Central memory CD8-positive, alpha-beta T cell (primary cell): ENCODE results near the gene DNAI4.
A peak's percentile ranks its signal among the peaks of the same experiment; 100 is the strongest.

Experiments used
- ATAC-seq: fragments of 150-1000 bp; cut with Tn5 transposase; replicated peaks from 2 replicates; pipeline ENCODE4 v1.10.0; 2022; ENCODE audit warnings: mild to moderate bottlenecking, moderate FRiP score, moderate number of reproducible peaks; ENCODE audit not compliant: poor library complexity, severe bottlenecking; ENCODE audit errors: extremely low read depth
- DNase-seq, 2 donors: peaks; one replicate each; pipeline ENCODE4 v3.0.0; 2021; ENCODE audit warnings: low spot score in 2 of 2
- H3K27ac Mint-ChIP-seq: one replicate; pipeline ENCODE4 v1.8.0; 2022; ENCODE audit warnings: low read depth, mild to moderate bottlenecking, moderate library complexity, mixed read lengths
- H3K27me3 Mint-ChIP-seq: one replicate; pipeline ENCODE4 v1.8.0; 2022; ENCODE audit warnings: mixed read lengths
- H3K36me3 Mint-ChIP-seq: one replicate; pipeline ENCODE4 v1.8.0; 2022; ENCODE audit warnings: mild to moderate bottlenecking, moderate library complexity, mixed read lengths; ENCODE audit not compliant: insufficient read depth
- H3K4me1 Mint-ChIP-seq: one replicate; pipeline ENCODE4 v1.8.0; 2022; ENCODE audit warnings: mixed read lengths
- H3K4me3 Mint-ChIP-seq: one replicate; pipeline ENCODE4 v1.8.0; 2022; ENCODE audit warnings: mild to moderate bottlenecking, moderate library complexity, mixed read lengths
- H3K9me3 Mint-ChIP-seq: one replicate; pipeline ENCODE4 v1.8.0; 2022; ENCODE audit warnings: mixed read lengths

Gene DNAI4

DNA sequence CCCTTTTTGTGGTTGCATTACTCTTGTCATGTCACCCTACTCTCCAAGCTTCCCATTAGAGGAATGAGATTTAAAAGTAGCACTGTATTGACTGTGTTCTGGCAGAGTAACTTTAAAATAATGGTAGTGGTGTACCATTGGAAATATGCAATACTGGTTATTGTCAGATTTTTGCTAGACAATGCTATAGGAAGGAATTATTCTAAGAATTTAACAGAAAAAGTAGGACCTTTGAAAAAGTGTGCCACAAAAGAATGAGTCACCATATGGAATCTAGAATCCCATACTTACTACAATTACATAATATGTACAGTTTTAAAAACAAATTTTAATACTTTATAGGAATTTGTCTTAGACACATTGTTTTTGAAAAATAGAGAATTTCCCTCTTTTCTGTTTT, 14.0 kb upstream of the DNAI4 start:
- DNase-seq (no peak), ATAC-seq (no peak)
- peak overlapping the region; percentile 51 for H3K27ac Mint-ChIP-seq
- H3K9me3 Mint-ChIP-seq = no peaks in the 10 kb centered on the region
- H3K36me3 Mint-ChIP-seq = peaks cover 26% of the 10 kb centered on the region
- H3K27me3 Mint-ChIP-seq = no peaks in the 10 kb centered on the region
- H3K4me3 Mint-ChIP-seq = no peak overlapping the region
- H3K4me1 Mint-ChIP-seq = peaks cover 71% of the 10 kb centered on the region

DNA sequence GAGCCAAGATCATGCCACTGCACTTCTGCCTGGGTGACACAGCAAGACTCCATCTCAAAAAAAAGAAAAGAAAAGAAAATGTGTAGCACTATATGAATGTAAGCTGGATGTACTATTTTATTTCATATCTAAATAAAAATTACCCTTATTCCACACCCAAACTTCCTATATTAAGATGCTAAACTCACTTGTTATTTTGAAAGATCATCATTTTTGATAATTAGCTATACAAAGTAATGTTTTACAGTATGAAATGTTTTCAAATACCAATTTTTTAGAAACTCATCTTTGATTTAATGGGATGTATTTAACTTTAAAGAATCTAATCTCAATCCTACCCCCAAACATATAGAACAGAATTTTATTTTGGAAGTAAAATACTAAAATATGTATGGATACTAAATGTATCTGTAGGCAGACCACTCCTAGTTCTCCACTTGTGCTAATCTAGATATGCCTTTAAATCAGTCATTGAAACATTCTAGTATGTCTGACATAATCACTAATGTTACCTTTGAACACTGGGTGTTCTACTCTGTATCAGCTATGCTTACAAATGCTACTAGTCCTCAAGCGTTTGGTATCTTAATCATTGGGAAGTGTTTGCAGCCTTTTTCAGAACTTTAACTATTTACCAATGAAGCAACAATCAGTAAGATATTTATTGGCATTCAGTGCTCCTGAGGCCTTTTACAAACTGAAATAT, 13.0 kb upstream of the DNAI4 start:
- H3K27ac Mint-ChIP-seq = no peak overlapping the region
- H3K4me1 Mint-ChIP-seq = peaks cover 73% of the 10 kb centered on the region

DNA sequence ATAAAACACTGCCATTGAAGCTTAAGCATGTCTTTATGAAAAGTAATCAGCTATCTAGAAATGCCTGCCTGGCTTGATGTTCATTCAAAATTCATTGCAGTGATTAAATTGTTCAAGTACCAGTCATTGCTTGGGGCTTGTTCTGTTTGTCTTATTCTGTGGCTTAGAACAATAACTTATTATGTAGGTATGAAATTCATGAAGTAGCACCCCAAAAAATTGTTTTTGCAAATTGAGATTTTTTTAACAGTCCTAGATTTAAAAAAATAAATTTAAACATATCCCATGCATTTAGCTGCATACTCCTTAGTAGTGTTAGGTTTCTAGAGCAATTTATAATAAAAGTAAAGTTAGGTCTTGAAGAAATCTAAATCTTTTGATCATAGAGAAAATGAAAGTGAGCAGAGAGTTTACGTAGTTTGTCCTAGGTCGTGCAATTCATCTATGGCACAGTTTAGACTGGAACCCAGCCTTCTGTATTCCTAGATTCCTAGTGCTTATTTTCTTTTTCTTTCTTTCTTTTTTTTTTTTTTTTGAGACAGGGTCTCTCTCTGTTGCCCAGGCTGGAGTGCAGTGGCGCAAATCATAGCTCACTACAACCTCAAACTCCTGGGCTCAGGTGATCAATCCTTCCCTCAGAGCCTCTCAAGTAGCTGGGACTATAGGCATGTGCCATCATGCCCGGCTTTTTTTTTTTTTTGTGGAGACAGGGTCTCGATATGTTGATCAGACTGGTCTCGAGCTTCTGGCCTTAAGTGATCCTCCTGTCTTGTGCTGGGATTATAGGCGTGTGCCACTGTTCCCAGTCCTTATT, 9.4 kb upstream of the DNAI4 start:
- Mint-ChIP-seq H3K4me3 (peak overlapping the region; percentile 96), H3K27ac (peak overlapping the region; percentile 96), H3K27me3 (no peaks in the 10 kb centered on the region), H3K4me1 (peaks cover 69% of the 10 kb centered on the region), H3K36me3 (peaks cover 25% of the 10 kb centered on the region), H3K9me3 (no peaks in the 10 kb centered on the region)
- ATAC-seq (no peak), DNase-seq (no peak)

More for the DNA sequence above, 13.0 kb upstream of the DNAI4 start:
- peak overlapping the region; percentile 31 for H3K4me3 Mint-ChIP-seq
- H3K9me3 Mint-ChIP-seq = no peaks in the 10 kb centered on the region
- DNase-seq (no peak), ATAC-seq (no peak)
- H3K36me3 Mint-ChIP-seq = peaks cover 26% of the 10 kb centered on the region
- H3K27me3 Mint-ChIP-seq = no peaks in the 10 kb centered on the region

DNA sequence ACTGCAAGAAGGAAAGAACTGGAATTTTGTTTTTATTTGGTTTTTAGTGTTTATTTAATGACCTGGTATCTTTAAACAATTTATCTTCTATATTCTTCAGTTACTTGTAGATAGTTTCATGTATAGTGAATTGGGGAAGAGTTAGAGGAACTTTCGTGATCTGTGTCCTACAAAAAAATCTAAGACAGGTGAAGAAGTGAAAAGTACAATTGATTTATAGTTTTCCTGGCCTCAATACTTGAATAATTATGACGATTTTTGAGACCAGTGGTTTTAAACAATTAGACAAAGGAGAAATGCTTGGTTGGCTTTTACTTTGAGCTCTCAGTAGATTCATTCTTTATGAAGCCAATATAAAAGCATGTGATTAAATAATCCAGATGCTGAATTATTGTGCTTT, 7.6 kb upstream of the DNAI4 start:
- H3K27ac Mint-ChIP-seq = peak overlapping the region; percentile 96
- peaks cover 24% of the 10 kb centered on the region for H3K36me3 Mint-ChIP-seq
- ATAC-seq = no peak

DNA sequence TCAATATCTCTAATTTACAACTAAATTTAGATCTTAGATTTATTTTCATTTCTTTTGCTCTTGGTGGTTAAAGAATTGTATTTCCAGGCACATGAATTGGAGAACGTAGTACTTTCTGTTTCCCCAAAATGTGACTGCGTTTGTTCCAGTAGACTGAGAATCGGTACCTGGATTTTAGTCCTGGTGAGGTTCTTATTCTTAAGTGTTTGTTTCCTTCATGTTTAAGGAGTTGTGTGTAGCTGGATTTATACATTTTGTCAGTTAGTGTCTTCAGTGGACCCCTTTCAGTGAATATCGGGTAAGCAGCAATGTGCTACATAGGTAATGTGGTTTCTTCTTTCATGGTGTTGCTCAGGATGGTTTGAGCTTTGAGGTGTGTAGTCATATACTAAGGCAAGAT, 6.9 kb upstream of the DNAI4 start:
- ATAC-seq (no peak), DNase-seq (no peak)
- Mint-ChIP-seq H3K4me3 (peak overlapping the region; percentile 96), H3K9me3 (no peaks in the 10 kb centered on the region), H3K4me1 (peaks cover 63% of the 10 kb centered on the region), H3K27me3 (no peaks in the 10 kb centered on the region), H3K36me3 (peaks cover 20% of the 10 kb centered on the region), H3K27ac (peak overlapping the region; percentile 96)

More for the DNA sequence above, 7.6 kb upstream of the DNAI4 start:
- peaks cover 67% of the 10 kb centered on the region for H3K4me1 Mint-ChIP-seq
- no peaks in the 10 kb centered on the region for H3K9me3 Mint-ChIP-seq
- H3K4me3 Mint-ChIP-seq = peak overlapping the region; percentile 96
- no peaks in the 10 kb centered on the region for H3K27me3 Mint-ChIP-seq
- DNase-seq = no peak

DNA sequence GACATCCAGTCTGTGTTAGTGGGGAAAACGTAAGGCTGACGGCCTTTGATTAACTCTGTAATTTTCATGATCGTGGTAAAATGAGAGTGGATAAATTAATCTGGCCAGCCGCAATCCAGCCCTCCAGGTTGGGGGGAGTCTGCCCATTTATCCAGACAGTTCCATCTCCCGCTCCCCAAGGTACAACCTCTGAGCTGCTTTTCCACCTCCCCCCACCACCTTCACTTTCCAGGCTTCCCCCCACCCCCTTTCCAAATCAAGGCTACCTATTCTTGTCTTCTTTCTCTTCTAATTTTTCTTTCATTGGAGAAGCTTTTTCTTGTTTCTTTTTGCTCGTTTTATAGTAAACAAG, 6.1 kb upstream of the DNAI4 start:
- peaks cover 62% of the 10 kb centered on the region for H3K4me1 Mint-ChIP-seq
- peak overlapping the region; percentile 96 for H3K27ac Mint-ChIP-seq
- peaks cover 20% of the 10 kb centered on the region for H3K36me3 Mint-ChIP-seq

DNA sequence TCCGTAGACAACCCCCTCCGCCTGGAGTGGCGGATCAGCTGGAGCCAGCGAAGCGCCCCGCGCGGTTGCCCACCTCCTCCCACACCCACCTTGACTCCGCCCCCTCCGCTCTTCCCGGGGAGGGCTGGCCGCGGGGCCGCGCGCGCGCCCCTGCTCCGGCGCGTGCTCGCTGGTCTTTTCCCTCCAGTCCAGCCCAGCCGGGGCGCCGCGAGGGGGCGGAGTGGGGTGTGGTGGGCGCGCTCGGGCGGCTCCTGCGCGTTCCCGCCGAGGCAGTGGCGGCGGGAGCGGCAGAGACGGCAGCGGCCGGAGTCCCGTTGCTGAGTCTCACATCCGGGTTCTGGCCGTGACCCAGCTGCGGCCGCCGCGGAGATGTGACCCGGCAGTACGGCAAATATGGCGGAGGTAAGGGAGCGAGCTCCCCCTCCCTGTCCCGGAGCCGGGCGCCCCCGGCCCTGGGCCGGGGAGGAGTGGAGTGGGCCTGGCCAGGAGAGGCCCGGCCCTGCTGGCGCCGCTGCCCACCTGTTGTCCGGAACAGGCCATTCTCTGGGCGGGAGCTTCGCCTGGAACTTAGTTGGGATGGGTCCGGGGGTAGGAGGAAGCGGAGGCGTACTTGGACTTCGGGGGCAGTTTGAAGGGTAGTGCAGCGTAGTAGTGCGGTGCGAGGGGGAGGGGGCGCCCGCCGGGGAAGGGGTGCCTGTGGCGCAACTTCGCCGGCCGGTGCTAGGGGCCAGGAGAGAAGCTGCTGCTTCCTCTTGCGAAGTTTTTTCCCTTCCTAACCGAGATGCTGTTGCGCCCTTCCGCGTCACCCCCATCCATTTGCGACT, 5.6 kb upstream of the DNAI4 start:
- Mint-ChIP-seq H3K27ac (peak overlapping the region; percentile 96), H3K9me3 (no peaks in the 10 kb centered on the region), H3K4me3 (peak overlapping the region; percentile 96)

More for the DNA sequence above, 6.1 kb upstream of the DNAI4 start:
- ATAC-seq (no peak), DNase-seq (no peak)
- peak overlapping the region; percentile 96 for H3K4me3 Mint-ChIP-seq
- no peaks in the 10 kb centered on the region for H3K27me3 Mint-ChIP-seq
- H3K9me3 Mint-ChIP-seq = no peaks in the 10 kb centered on the region

DNA sequence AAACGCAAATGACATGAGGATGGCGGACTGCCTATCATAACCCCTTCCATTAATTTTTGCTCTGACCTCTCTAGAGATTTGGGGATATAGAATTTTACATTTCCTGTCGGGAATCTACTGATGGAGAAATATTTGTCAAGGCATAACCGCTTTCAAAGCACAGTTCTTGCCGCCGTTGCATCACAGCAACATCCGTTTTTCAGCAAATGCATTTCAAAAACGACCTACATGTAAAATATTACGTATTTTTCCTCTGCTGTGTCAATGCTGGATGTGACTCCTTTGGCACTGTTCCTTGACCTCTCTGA, 5.0 kb upstream of the DNAI4 start:
- Mint-ChIP-seq H3K9me3 (no peaks in the 10 kb centered on the region), H3K4me1 (peaks cover 58% of the 10 kb centered on the region), H3K4me3 (peak overlapping the region; percentile 96), H3K27me3 (no peaks in the 10 kb centered on the region), H3K36me3 (peaks cover 29% of the 10 kb centered on the region), H3K27ac (peak overlapping the region; percentile 96)
- no peak for ATAC-seq
- DNase-seq = no peak

More for the DNA sequence above, 5.6 kb upstream of the DNAI4 start:
- ATAC-seq = peak; percentile 68
- peak; percentile 86 for DNase-seq
- Mint-ChIP-seq H3K4me1 (peaks cover 59% of the 10 kb centered on the region), H3K36me3 (peaks cover 24% of the 10 kb centered on the region), H3K27me3 (no peaks in the 10 kb centered on the region)

DNA sequence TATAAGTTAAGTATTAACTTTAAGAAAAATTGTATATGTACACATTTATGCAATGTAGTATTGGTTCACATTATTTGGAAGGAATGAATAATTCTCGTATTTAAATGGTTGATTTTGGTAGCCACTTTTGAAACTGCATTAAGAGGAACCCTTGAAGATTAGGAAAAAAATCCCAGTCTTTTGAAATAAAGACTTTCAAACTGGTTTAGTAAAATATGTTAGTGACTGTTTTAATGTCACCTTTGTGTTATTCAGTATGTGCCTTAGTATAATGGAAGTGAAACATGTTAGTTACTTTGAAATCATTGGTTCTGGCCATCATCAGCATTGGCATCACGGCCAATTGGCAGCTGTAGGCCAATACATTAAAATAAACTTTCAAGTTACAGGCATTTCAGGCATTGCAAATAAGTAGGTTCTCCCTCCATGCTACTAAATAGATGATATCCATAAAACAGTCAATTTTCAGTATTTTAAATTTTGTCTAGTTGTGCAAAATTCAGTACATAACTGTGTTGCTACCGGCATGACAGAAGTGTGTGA, 4.6 kb upstream of the DNAI4 start:
- H3K27ac Mint-ChIP-seq = no peak overlapping the region
- H3K9me3 Mint-ChIP-seq = no peaks in the 10 kb centered on the region
- H3K4me1 Mint-ChIP-seq = peaks cover 62% of the 10 kb centered on the region
- H3K36me3 Mint-ChIP-seq = peaks cover 34% of the 10 kb centered on the region
- peak overlapping the region; percentile 96 for H3K4me3 Mint-ChIP-seq
- H3K27me3 Mint-ChIP-seq = no peaks in the 10 kb centered on the region
- DNase-seq (no peak), ATAC-seq (no peak)

DNA sequence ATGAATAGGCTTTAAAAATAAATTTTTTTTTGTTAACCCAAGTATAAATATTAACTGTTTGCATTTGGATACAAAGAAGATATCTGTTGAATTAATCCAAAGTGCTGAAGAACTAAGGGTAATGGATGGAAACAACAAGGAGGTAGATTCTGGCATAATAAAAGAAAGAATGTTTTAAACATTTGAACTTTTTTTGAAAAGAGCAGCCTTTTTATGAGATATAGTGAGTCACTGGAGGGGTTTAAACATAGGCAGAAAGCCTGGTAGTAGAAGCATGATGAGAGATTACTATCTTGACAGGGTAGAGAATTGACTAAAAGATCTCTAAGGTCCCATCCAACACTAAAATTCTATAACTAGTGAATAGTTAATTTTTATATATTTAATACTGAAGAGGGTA, 2.9 kb upstream of the DNAI4 start:
- H3K4me3 Mint-ChIP-seq = no peak overlapping the region
- no peak overlapping the region for H3K27ac Mint-ChIP-seq
- H3K36me3 Mint-ChIP-seq = peaks cover 36% of the 10 kb centered on the region
- no peaks in the 10 kb centered on the region for H3K27me3 Mint-ChIP-seq
- H3K9me3 Mint-ChIP-seq = no peaks in the 10 kb centered on the region
- no peak for ATAC-seq
- peaks cover 58% of the 10 kb centered on the region for H3K4me1 Mint-ChIP-seq
- no peak for DNase-seq

DNA sequence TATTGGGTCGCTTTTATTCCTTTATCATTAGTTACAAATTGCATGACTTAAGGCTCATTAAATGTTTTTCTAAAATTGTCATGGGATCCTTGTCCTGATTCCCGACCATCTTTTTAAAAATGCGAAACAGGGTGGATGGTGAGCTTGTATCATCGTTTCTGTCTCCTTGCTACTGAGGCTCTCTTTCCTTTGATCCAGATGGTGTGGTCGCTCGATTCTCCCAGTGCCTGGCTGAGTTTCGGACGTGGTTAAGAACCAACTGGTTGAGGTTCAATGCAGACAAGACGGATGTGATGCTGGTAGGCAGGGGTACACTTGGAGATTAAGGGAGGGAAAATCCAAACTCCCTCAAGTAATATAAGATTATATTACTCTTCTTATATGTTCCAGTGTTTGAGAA, 1.3 kb upstream of the DNAI4 start:
- peak overlapping the region; percentile 93 for H3K4me3 Mint-ChIP-seq
- no peaks in the 10 kb centered on the region for H3K27me3 Mint-ChIP-seq
- H3K27ac Mint-ChIP-seq = peak overlapping the region; percentile 96
- ATAC-seq (no peak), DNase-seq (no peak)
- H3K4me1 Mint-ChIP-seq = peaks cover 49% of the 10 kb centered on the region
- no peaks in the 10 kb centered on the region for H3K9me3 Mint-ChIP-seq
- H3K36me3 Mint-ChIP-seq = peaks cover 33% of the 10 kb centered on the region

DNA sequence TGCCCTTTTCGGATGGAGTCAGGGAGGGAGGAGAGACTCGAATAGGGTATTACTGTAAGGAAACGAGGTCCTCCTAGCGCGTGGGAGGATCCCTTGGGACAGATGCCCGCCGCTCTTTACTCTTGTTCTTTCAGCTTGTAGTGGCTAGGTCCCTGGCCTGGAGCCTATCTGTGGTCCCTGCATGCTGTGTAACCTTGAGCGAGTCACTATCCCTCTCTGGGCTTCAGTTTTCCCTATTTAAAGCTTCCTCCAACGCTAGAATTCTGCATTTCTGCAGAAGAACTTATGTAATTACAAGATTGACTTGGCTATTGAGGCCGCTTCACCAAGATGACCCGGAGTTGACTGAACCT, 878 bp upstream of the DNAI4 start:
- H3K4me3 Mint-ChIP-seq = peak overlapping the region; percentile 93
- ATAC-seq (no peak), DNase-seq (no peak)
- peaks cover 29% of the 10 kb centered on the region for H3K36me3 Mint-ChIP-seq
- peaks cover 46% of the 10 kb centered on the region for H3K4me1 Mint-ChIP-seq
- H3K9me3 Mint-ChIP-seq = no peaks in the 10 kb centered on the region
- H3K27me3 Mint-ChIP-seq = no peaks in the 10 kb centered on the region
- H3K27ac Mint-ChIP-seq = peak overlapping the region; percentile 96
